Mammary epithelial cell (primary cell): ENCODE results near the gene PLPP3.

ENCODE experiments used
- CTCF ChIP-seq, 2 donors: IDR thresholded peaks in 1 of 2; conservative IDR thresholded peaks in 1 of 2; 2 replicates each; pipeline ENCODE4 v1.5.1; 2011 to 2012; ENCODE audit warnings: inconsistent platforms in 2 of 2, low read length in 2 of 2, mild to moderate bottlenecking in 2 of 2, control low read depth in 1 of 2, low read depth in 1 of 2; ENCODE audit not compliant: insufficient read depth in 1 of 2; ENCODE audit errors: extremely low read depth in 1 of 2
- EZH2 ChIP-seq: IDR thresholded peaks from 2 replicates; pipeline ENCODE4 v1.6.1; 2012; ENCODE audit warnings: low read length, inconsistent platforms, borderline replicate concordance

GRCh38 chr1:56553046-56553445 lies 26.3 kb downstream of the PLPP3 start:
- TF ChIP-seq CTCF (conservative IDR thresholded peaks at IDR 0.05 in 1 of 2, IDR thresholded peaks at IDR 0.05 in 1 of 2; ENCODE audit: extremely low read depth in 1 of 2, insufficient read depth in 1 of 2, low read depth in 1 of 2, low read length in 2 of 2): no peak
- TF ChIP-seq EZH2: no peak
